GM18502 (cell line): ENCODE measurements around the gene PCDH8.
A peak's percentile ranks its signal among the peaks of the same experiment; 100 is the strongest.

Experiments used
- ATAC-seq: cut with Tn5 transposase; IDR thresholded peaks from one replicate; pipeline ENCODE4 v1.9.1; 2021; ENCODE audit warnings: mild to moderate bottlenecking; ENCODE audit not compliant: unreplicated experiment, poor library complexity

The PCDH8 gene

GRCh38 chr13:52848455-52849195, at the start of gene PCDH8:
Gene PCDH8, minus strand, starts transcription at chr13:52848640. Its CDS starts 204 bp downstream, at chr13:52848436.
- no peak for ATAC-seq

- ATAC-seq: peak; percentile 58
These were observed 48.6 kb upstream of the PCDH8 start for GRCh38 chr13:52896827-52897659.

- ATAC-seq: no peak
These were observed 46.0 kb upstream of the PCDH8 start for GRCh38 chr13:52894413-52894812.

- ATAC-seq: no peak
These were observed 44.5 kb upstream of the PCDH8 start for GRCh38 chr13:52892925-52893324.

- no peak for ATAC-seq
These were observed 43.3 kb upstream of the PCDH8 start for GRCh38 chr13:52891706-52892105.

GRCh38 chr13:52887165-52887564, 38.7 kb upstream of the PCDH8 start:
- no peak for ATAC-seq

- no peak for ATAC-seq
These were observed 36.7 kb upstream of the PCDH8 start for GRCh38 chr13:52885141-52885540.

- no peak for ATAC-seq
These were observed 36.1 kb upstream of the PCDH8 start for GRCh38 chr13:52884429-52885010.

- no peak for ATAC-seq
These were observed 34.3 kb upstream of the PCDH8 start for GRCh38 chr13:52882785-52883184.

GRCh38 chr13:52879950-52880741, 31.7 kb upstream of the PCDH8 start:
- no peak for ATAC-seq

GRCh38 chr13:52878831-52879230, 30.4 kb upstream of the PCDH8 start:
- no peak for ATAC-seq

GRCh38 chr13:52870143-52870542, 21.7 kb upstream of the PCDH8 start:
- no peak for ATAC-seq

- no peak for ATAC-seq
These were observed 21.2 kb upstream of the PCDH8 start for GRCh38 chr13:52869621-52870020.

GRCh38 chr13:52869050-52869449, 20.6 kb upstream of the PCDH8 start:
- ATAC-seq: no peak

GRCh38 chr13:52868190-52868589, 19.8 kb upstream of the PCDH8 start:
- peak; percentile 70 for ATAC-seq

GRCh38 chr13:52864941-52865340, 16.5 kb upstream of the PCDH8 start:
- no peak for ATAC-seq

GRCh38 chr13:52862358-52863206, 14.1 kb upstream of the PCDH8 start:
- no peak for ATAC-seq

GRCh38 chr13:52852444-52852843, 4.0 kb upstream of the PCDH8 start:
- ATAC-seq: no peak

GRCh38 chr13:52851137-52851962, 2.9 kb upstream of the PCDH8 start:
- ATAC-seq: peak; percentile 83
